ENCODE results near the gene ULBP1. TPM values are rescaled to one million over a fixed set of nuclear protein-coding genes. Genes with fewer than 3 reads are reported as not detected.
"Not testable (repeated sequence)": the region's sequence is repeated elsewhere in the genome, so short reads cannot be mapped to it uniquely, and the experiment has no call there.

The ULBP1 gene
- total and polyA plus RNA-seq, 2 experiments from 2014 or later, result 0.27 TPM

DNA sequence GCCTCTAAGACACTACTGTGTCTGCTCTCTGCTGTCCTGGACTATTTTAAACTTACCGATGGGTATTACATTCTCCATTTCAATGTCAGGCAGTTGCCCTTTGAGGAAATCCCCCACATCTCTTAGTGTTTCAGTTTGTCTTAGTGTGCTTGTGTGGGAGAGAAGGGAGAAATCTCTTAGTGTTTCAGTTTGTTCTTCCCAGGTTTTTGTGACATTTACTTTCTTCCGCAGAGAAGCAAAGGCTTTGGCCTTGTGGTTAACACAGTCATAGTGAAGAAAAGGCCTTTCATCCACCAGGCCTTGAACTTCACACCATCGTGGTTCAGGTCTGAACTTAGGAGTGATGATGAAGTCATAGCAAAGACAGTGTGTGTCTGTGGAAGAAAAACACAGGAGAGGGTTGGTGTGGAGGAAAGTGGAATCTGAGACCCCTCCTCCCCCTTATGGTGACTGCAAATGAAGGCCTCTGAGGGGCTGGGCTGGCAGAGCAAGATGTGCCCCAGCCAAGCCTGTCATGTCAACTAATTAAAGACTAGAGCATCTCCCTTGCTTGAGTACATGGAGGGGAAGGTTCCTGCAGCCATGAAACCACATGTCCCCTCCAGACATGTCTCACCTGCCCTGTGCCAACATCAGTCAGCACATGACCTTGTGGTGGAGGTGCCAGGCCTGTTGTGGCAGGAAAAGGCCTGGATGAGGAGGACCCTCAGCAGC lies 37.7 kb downstream of the ULBP1 start:
- WGBS (ENCODE audit: low lambda C conversion rate, missing lambda C conversion rate), result 71% methylated on average over 3 of the region's 3 CpGs
- Histone ChIP-seq H3K27me3 (peaks cover 13% of the 10 kb centered on the region), H3K27ac (no peak overlapping the region), H3K4me3 (no peak overlapping the region), H3K79me2 (no peaks in the 10 kb centered on the region), H2AFZ (no peak overlapping the region), H3K9me3 (ENCODE audit: low read depth) (no peaks in the 10 kb centered on the region), H4K20me1 (ENCODE audit: insufficient read depth, poor library complexity, severe bottlenecking) (no peaks in the 10 kb centered on the region), H3K4me1 (ENCODE audit: insufficient read depth) (no peaks in the 10 kb centered on the region), H3K9me2 (replicated peaks; ENCODE audit: insufficient read depth) (no peaks in the 10 kb centered on the region), H3K36me3 (replicated peaks; ENCODE audit: insufficient read depth, low read depth) (no peaks in the 10 kb centered on the region), H3K4me2 (no peak overlapping the region)
- no peak for DNase-seq (ENCODE audit: low spot score)
- TF ChIP-seq EZH2 (IDR thresholded peaks at IDR 0.05; ENCODE audit: borderline replicate concordance), result no peak
- TF ChIP-seq CTCF (IDR thresholded peaks at IDR 0.05; ENCODE audit: poor library complexity), result no peak
- TF ChIP-seq EZH2phosphoT487 (IDR thresholded peaks at IDR 0.05; ENCODE audit: low read depth, severe bottlenecking, unreplicated experiment), result no peak

DNA sequence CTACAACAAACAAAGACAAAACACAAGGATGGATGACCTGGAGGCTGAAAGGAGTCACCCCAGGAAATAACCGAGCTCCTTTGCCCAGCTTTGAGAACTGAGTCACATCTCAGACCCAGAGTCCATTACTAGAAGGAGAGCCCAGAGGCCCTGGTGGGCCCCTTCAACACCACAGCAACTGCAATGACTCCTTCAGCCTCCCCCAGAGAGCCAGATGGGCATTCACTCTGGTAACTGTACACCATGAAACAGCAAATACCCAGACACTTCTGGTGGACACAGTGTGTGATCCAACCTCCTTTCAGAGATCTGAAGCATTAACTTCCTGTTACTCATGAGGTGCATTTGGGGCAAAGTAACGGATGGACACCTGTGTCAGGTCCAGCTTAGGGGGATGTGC lies 39.0 kb downstream of the ULBP1 start:
- Histone ChIP-seq H3K4me3 (no peak overlapping the region), H3K27ac (no peak overlapping the region), H3K9me2 (replicated peaks; ENCODE audit: insufficient read depth) (no peaks in the 10 kb centered on the region), H2AFZ (no peak overlapping the region), H3K4me2 (no peak overlapping the region), H4K20me1 (ENCODE audit: insufficient read depth, poor library complexity, severe bottlenecking) (no peaks in the 10 kb centered on the region), H3K79me2 (no peaks in the 10 kb centered on the region), H3K4me1 (ENCODE audit: insufficient read depth) (no peaks in the 10 kb centered on the region), H3K27me3 (peaks cover 6% of the 10 kb centered on the region), H3K36me3 (replicated peaks; ENCODE audit: insufficient read depth, low read depth) (no peaks in the 10 kb centered on the region), H3K9me3 (ENCODE audit: low read depth) (no peaks in the 10 kb centered on the region)
- no peak for DNase-seq (ENCODE audit: low spot score)
- TF ChIP-seq CTCF (IDR thresholded peaks at IDR 0.05; ENCODE audit: poor library complexity), result no peak
- no peak for TF ChIP-seq EZH2 (IDR thresholded peaks at IDR 0.05; ENCODE audit: borderline replicate concordance)
- TF ChIP-seq EZH2phosphoT487 (IDR thresholded peaks at IDR 0.05; ENCODE audit: low read depth, severe bottlenecking, unreplicated experiment), result no peak
- 84% methylated on average over 2 of the region's 2 CpGs for whole genome bisulfite sequencing (ENCODE audit: low lambda C conversion rate, missing lambda C conversion rate)

GRCh38 chr6:150003599-150003998 lies 39.9 kb downstream of the ULBP1 start:
- not testable (repeated sequence) for H3K4me2 ChIP-seq; H3K27me3 ChIP-seq; H2AFZ ChIP-seq; H3K9me3 ChIP-seq (ENCODE audit: low read depth); H3K36me3 ChIP-seq (replicated peaks; ENCODE audit: insufficient read depth, low read depth); DNase-seq (ENCODE audit: low spot score); H4K20me1 ChIP-seq (ENCODE audit: insufficient read depth, poor library complexity, severe bottlenecking); H3K4me1 ChIP-seq (ENCODE audit: insufficient read depth); H3K27ac ChIP-seq; H3K9me2 ChIP-seq (replicated peaks; ENCODE audit: insufficient read depth); H3K4me3 ChIP-seq; H3K79me2 ChIP-seq
- WGBS (ENCODE audit: low lambda C conversion rate, missing lambda C conversion rate), result 65% methylated on average over 3 of the region's 3 CpGs

DNA sequence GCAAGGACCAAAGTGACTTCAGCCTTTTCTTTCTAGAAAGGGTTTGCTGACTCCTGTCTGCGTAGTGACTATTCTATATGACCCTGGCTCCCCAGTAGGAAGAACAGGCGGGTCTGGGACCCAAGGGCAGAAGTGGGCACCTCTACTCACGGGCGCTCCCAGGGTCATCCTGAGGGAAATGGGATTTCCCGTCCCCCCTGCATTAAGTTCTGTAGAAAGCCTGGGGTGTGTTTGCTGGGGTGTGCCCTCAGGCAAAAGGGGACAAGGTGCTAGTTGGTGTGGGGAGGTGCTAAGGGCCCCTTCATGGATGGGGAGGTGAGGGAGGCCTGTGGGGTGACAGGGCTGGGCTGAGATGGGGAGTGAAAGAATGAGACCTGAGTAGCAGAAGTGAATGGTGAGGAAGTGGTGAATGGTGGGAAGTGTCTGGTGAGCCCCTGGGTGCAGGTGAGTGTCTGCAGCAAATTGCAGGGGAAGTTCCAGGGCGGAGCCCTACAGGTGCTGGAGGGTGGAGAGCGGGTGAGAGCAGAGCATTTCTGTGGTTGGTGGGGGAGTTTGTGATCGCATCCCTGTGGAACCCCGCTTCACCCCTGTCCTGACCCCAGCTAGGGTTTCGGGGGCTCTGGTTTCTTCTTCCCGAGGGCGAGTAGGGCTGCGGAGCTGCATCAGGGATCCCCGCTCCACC lies 40.5 kb downstream of the ULBP1 start:
- no peaks in the 10 kb centered on the region for H3K9me3 ChIP-seq (ENCODE audit: low read depth)
- H3K9me2 ChIP-seq (replicated peaks; ENCODE audit: insufficient read depth), result no peaks in the 10 kb centered on the region
- no peaks in the 10 kb centered on the region for H3K36me3 ChIP-seq (replicated peaks; ENCODE audit: insufficient read depth, low read depth)
- no peaks in the 10 kb centered on the region for H3K79me2 ChIP-seq
- H4K20me1 ChIP-seq (ENCODE audit: insufficient read depth, poor library complexity, severe bottlenecking), result no peaks in the 10 kb centered on the region
- H3K27me3 ChIP-seq, result peaks cover 12% of the 10 kb centered on the region
- peak overlapping the region; percentile 87 for H2AFZ ChIP-seq
- peak overlapping the region; percentile 57 for H3K4me3 ChIP-seq
- WGBS (ENCODE audit: low lambda C conversion rate, missing lambda C conversion rate), result 25% methylated on average over 14 of the region's 14 CpGs
- H3K4me2 ChIP-seq, result peak overlapping the region; percentile 97
- TF ChIP-seq EZH2phosphoT487 (IDR thresholded peaks at IDR 0.05; ENCODE audit: low read depth, severe bottlenecking, unreplicated experiment) (no peak), CTCF (IDR thresholded peaks at IDR 0.05; ENCODE audit: poor library complexity) (no peak), EZH2 (IDR thresholded peaks at IDR 0.05; ENCODE audit: borderline replicate concordance) (no peak)
- no peak overlapping the region for H3K27ac ChIP-seq
- H3K4me1 ChIP-seq (ENCODE audit: insufficient read depth), result no peaks in the 10 kb centered on the region
- no peak for DNase-seq (ENCODE audit: low spot score)

Measured in hepatocyte (in vitro differentiated cells).